ENCODE data around the gene XYLT2. TPM values are rescaled to one million over a fixed set of nuclear protein-coding genes. Genes with fewer than 3 reads are reported as not detected.
"Not testable (repeated sequence)": the region's sequence is repeated elsewhere in the genome, so short reads cannot be mapped to it uniquely, and the experiment has no call there.

Gene XYLT2
- polyA plus RNA-seq, 10 donors = 17.1 to 21.4 (median 19.4) TPM

- DNase-seq = peak in 2 of 3 donors; percentile 26 to 44
Measured at GRCh38 chr17:50318501-50319285, 27.2 kb upstream of the XYLT2 start.

- peak in 1 of 3 donors; percentile 25 for DNase-seq
Measured at GRCh38 chr17:50319306-50320004, 26.5 kb upstream of the XYLT2 start.

- DNase-seq = peak in 1 of 3 donors; percentile 32
Measured at GRCh38 chr17:50322271-50322670, 23.7 kb upstream of the XYLT2 start.

- DNase-seq = no peak
Measured at GRCh38 chr17:50323060-50323459, 22.9 kb upstream of the XYLT2 start.

GRCh38 chr17:50325906-50326305 is 20.0 kb upstream of the XYLT2 start:
- DNase-seq = no peak

- no peak for DNase-seq
Measured at GRCh38 chr17:50326831-50327364, 19.0 kb upstream of the XYLT2 start.

GRCh38 chr17:50328363-50329325 is 17.3 kb upstream of the XYLT2 start:
- DNase-seq = peak in 2 of 3 donors; percentile 44 to 60

GRCh38 chr17:50329716-50330115 is 16.2 kb upstream of the XYLT2 start:
- no peak for DNase-seq

- no peak for DNase-seq
Measured at GRCh38 chr17:50330151-50330775, 15.7 kb upstream of the XYLT2 start.

GRCh38 chr17:50331085-50331791 is 14.7 kb upstream of the XYLT2 start:
- peak in 1 of 3 donors; percentile 61 for DNase-seq

GRCh38 chr17:50332196-50332595 is 13.7 kb upstream of the XYLT2 start:
- DNase-seq = no peak

- DNase-seq = not testable (repeated sequence)
Measured at GRCh38 chr17:50333291-50334057, 12.5 kb upstream of the XYLT2 start.

GRCh38 chr17:50337956-50338355 is 8.0 kb upstream of the XYLT2 start:
- DNase-seq = no peak

GRCh38 chr17:50338645-50339044 is 7.3 kb upstream of the XYLT2 start:
- no peak for DNase-seq

- DNase-seq = no peak
Measured at GRCh38 chr17:50339381-50339780, 6.5 kb upstream of the XYLT2 start.

- peak in 1 of 3 donors; percentile 40 for DNase-seq
Measured at GRCh38 chr17:50344731-50345365, 1.1 kb upstream of the XYLT2 start.

GRCh38 chr17:50346313-50347116 is 589 bp downstream of the XYLT2 start:
- peak in 2 of 3 donors; percentile 27 to 69 for DNase-seq
